Tibial artery (tissue), 4 donors: ENCODE results near the gene GPR137B.

Experiments
- DNase-seq, 2 donors: peaks; one replicate each; pipeline ENCODE4 v3.0.0-alpha.2; 2019
- H3K27ac ChIP-seq, 2 donors: fragments of 200-600 bp; sonication (generic) in 1 of 2; 1 replicate in 1 of 2; 2 replicates in 1 of 2; pipeline ENCODE4 v1.5.1; 2018 to 2019; ENCODE audit warnings: mild to moderate bottlenecking in 1 of 2
- H3K27me3 ChIP-seq, 2 donors: fragments of 200-600 bp; sonication (generic) in 1 of 2; one replicate each; pipeline versions ENCODE4 v1.5.1 to v1.6.0; 2016 to 2019
- H3K36me3 ChIP-seq, 3 donors: fragments of 200-600 bp; sonication (generic) in 2 of 3; one replicate each; pipeline ENCODE4 v1.5.1; 2016 to 2019; ENCODE audit warnings: mild to moderate bottlenecking in 2 of 3
- H3K4me1 ChIP-seq, 4 donors: fragments of 200-600 bp; sonication (generic) in 2 of 4; 1 replicate in 3 of 4; 2 replicates in 1 of 4; pipeline ENCODE4 v1.5.1; 2016 to 2019
- H3K4me3 ChIP-seq, 2 donors: fragments of 200-600 bp; sonication (generic) in 1 of 2; 1 replicate in 1 of 2; 2 replicates in 1 of 2; pipeline ENCODE4 v1.5.1; 2018 to 2019; ENCODE audit warnings: mild to moderate bottlenecking in 2 of 2
- H3K9me3 ChIP-seq, 3 donors: fragments of 200-600 bp; sonication (generic) in 1 of 3; one replicate each; pipeline ENCODE4 v1.5.1; 2016 to 2019
- CTCF ChIP-seq, 2 experiments: fragments of 200-600 bp in 1 of 2; fragments of 450-650 bp in 1 of 2; IDR thresholded peaks; one replicate each; pipeline ENCODE4 v1.5.1; 2017 to 2019; ENCODE audit warnings: antibody characterized with exemption in 2 of 2, mild to moderate bottlenecking in 1 of 2, moderate library complexity in 1 of 2
- intact Hi-C: fragments of 100-400 bp; cut with DNase I; formaldehyde crosslinking; loops from one replicate; pipeline ENCODE4 v1.15.0; 2023; ENCODE audit warnings: low total_unique reads

Gene GPR137B

GRCh38 chr1:236235116-236235515, 92.8 kb downstream of the GPR137B start:
- intact Hi-C loops = no loop called here
- no peak overlapping the region for H3K4me3 ChIP-seq
- no peaks in the 10 kb centered on the region for H3K9me3 ChIP-seq
- H3K36me3 ChIP-seq = peaks cover 3 to 12% (median 8%) of the 10 kb centered on the region in 3 donors
- no peak for DNase-seq
- TF ChIP-seq CTCF (IDR thresholded peaks at IDR 0.05) = no peak
- no peak overlapping the region for H3K27ac ChIP-seq
- H3K27me3 ChIP-seq = no peaks in the 10 kb centered on the region
- H3K4me1 ChIP-seq = no peaks in the 10 kb centered on the region

GRCh38 chr1:236239092-236239585, 96.8 kb downstream of the GPR137B start:
- Histone ChIP-seq H3K27me3 (no peaks in the 10 kb centered on the region), H3K4me3 (no peak overlapping the region), H3K27ac (no peak overlapping the region), H3K4me1 (no peaks in the 10 kb centered on the region), H3K9me3 (no peaks in the 10 kb centered on the region), H3K36me3 (peaks cover 12 to 20% (median 13%) of the 10 kb centered on the region in 3 donors)
- DNase-seq = no peak
- intact Hi-C loops = no loop called here
- no peak for TF ChIP-seq CTCF (IDR thresholded peaks at IDR 0.05)

- intact Hi-C loops = no loop called here
- no peak for TF ChIP-seq CTCF (IDR thresholded peaks at IDR 0.05)
- H3K4me3 ChIP-seq = no peak overlapping the region
- H3K27ac ChIP-seq = no peak overlapping the region
- peaks cover 12 to 20% (median 13%) of the 10 kb centered on the region in 3 donors for H3K36me3 ChIP-seq
- no peak for DNase-seq
- no peaks in the 10 kb centered on the region for H3K4me1 ChIP-seq
- no peaks in the 10 kb centered on the region for H3K27me3 ChIP-seq
- no peaks in the 10 kb centered on the region for H3K9me3 ChIP-seq
Observed at GRCh38 chr1:236240675-236241074, 98.3 kb downstream of the GPR137B start.

- H3K27me3 ChIP-seq = no peaks in the 10 kb centered on the region
Observed at GRCh38 chr1:236242568-236242967, 100.2 kb downstream of the GPR137B start.

GRCh38 chr1:236247286-236247685, 104.9 kb downstream of the GPR137B start:
- no peak for TF ChIP-seq CTCF (IDR thresholded peaks at IDR 0.05)
- no peak overlapping the region for H3K4me3 ChIP-seq
- H3K9me3 ChIP-seq = no peaks in the 10 kb centered on the region
- H3K27me3 ChIP-seq = no peaks in the 10 kb centered on the region
- no peak overlapping the region for H3K27ac ChIP-seq
- peaks cover 0 to 12% (median 9%) of the 10 kb centered on the region in 3 donors for H3K36me3 ChIP-seq
- no peak for DNase-seq
- intact Hi-C loops = no loop called here
- no peaks in the 10 kb centered on the region for H3K4me1 ChIP-seq

More at GRCh38 chr1:236242568-236242967, 100.2 kb downstream of the GPR137B start:
- H3K4me1 ChIP-seq = no peaks in the 10 kb centered on the region
- intact Hi-C loops = no loop called here
- no peak overlapping the region for H3K4me3 ChIP-seq
- peaks cover 4 to 13% (median 10%) of the 10 kb centered on the region in 3 donors for H3K36me3 ChIP-seq
- TF ChIP-seq CTCF (IDR thresholded peaks at IDR 0.05) = no peak
- DNase-seq = no peak
- no peaks in the 10 kb centered on the region for H3K9me3 ChIP-seq
- no peak overlapping the region for H3K27ac ChIP-seq

GRCh38 chr1:236251587-236251986, 109.2 kb downstream of the GPR137B start:
- no peaks in the 10 kb centered on the region for H3K4me1 ChIP-seq
- no peak for DNase-seq
- H3K27ac ChIP-seq = no peak overlapping the region
- no peaks in the 10 kb centered on the region for H3K27me3 ChIP-seq
- H3K9me3 ChIP-seq = no peaks in the 10 kb centered on the region
- intact Hi-C loops = no loop called here
- H3K4me3 ChIP-seq = no peak overlapping the region
- no peak for TF ChIP-seq CTCF (IDR thresholded peaks at IDR 0.05)
- H3K36me3 ChIP-seq = peaks cover 0 to 3% (median 0%) of the 10 kb centered on the region in 3 donors
